GM10266 (cell line): ENCODE measurements around the gene VEGFA.

Source experiments
- DNase-seq: peaks from one replicate; pipeline ENCODE4 v3.0.0; 2012; ENCODE audit errors: extremely low spot score
- CTCF ChIP-seq: IDR thresholded peaks from 2 replicates; pipeline ENCODE4 v1.5.1; 2012; ENCODE audit warnings: mild to moderate bottlenecking, low read depth; ENCODE audit not compliant: control insufficient read depth, insufficient read depth; ENCODE audit errors: missing control alignments

VEGFA gene

GRCh38 chr6:43742931-43743632 lies 26.9 kb upstream of the VEGFA start:
- DNase-seq, result no peak
- no peak for TF ChIP-seq CTCF

GRCh38 chr6:43743682-43744381 lies 26.2 kb upstream of the VEGFA start:
- no peak for DNase-seq
- TF ChIP-seq CTCF, result no peak

- no peak for TF ChIP-seq CTCF
Measured at GRCh38 chr6:43744491-43744890, 25.5 kb upstream of the VEGFA start.

GRCh38 chr6:43744931-43745727 lies 24.9 kb upstream of the VEGFA start:
- no peak for DNase-seq
- no peak for TF ChIP-seq CTCF

More at GRCh38 chr6:43744491-43744890, 25.5 kb upstream of the VEGFA start:
- DNase-seq, result no peak

GRCh38 chr6:43746071-43746470 lies 23.9 kb upstream of the VEGFA start:
- no peak for DNase-seq
- no peak for TF ChIP-seq CTCF

GRCh38 chr6:43746613-43747102 lies 23.4 kb upstream of the VEGFA start:
- DNase-seq, result no peak

More at GRCh38 chr6:43746613-43747102, 23.4 kb upstream of the VEGFA start:
- no peak for TF ChIP-seq CTCF
